Suprapubic skin (tissue), 4 donors: ENCODE results near the gene C1orf167. TPM values are rescaled to one million over a fixed set of nuclear protein-coding genes. Genes with fewer than 3 reads are reported as not detected.

Source experiments
- DNase-seq, 2 donors: peaks; one replicate each; pipeline ENCODE4 v3.0.0-alpha.2; 2019; ENCODE audit warnings: low spot score in 2 of 2
- H3K27ac ChIP-seq: fragments of 200-600 bp; sonication (generic); one replicate; pipeline ENCODE4 v1.5.1; 2019
- H3K27me3 ChIP-seq: fragments of 200-600 bp; sonication (generic); one replicate; pipeline ENCODE4 v1.5.1; 2019
- H3K36me3 ChIP-seq: fragments of 200-600 bp; sonication (generic); one replicate; pipeline ENCODE4 v1.5.1; 2019
- H3K4me1 ChIP-seq: fragments of 200-600 bp; sonication (generic); one replicate; pipeline ENCODE4 v1.5.1; 2019
- H3K4me3 ChIP-seq: fragments of 200-600 bp; sonication (generic); one replicate; pipeline ENCODE4 v1.5.1; 2019; ENCODE audit warnings: mild to moderate bottlenecking
- H3K9me3 ChIP-seq: fragments of 200-600 bp; sonication (generic); one replicate; pipeline ENCODE4 v1.5.1; 2019
- CTCF ChIP-seq, 2 donors: fragments of 200-600 bp in 1 of 2; fragments of 450-650 bp in 1 of 2; sonication (generic) in 1 of 2; IDR thresholded peaks; one replicate each; pipeline ENCODE4 v1.5.1; 2016 to 2019; ENCODE audit warnings: antibody characterized with exemption in 2 of 2, mild to moderate bottlenecking in 1 of 2, moderate library complexity in 1 of 2
- EP300 ChIP-seq: sonication (generic); formaldehyde crosslinking; IDR thresholded peaks from one replicate; pipeline ENCODE4 v1.6.1; 2017; ENCODE audit warnings: antibody characterized with exemption
- POLR2A ChIP-seq, 2 donors: fragments of 450-650 bp; IDR thresholded peaks; one replicate each; pipeline ENCODE4 v1.6.1; 2017; ENCODE audit warnings: antibody characterized with exemption in 2 of 2, mild to moderate bottlenecking in 2 of 2, moderate library complexity in 2 of 2
- POLR2AphosphoS5 ChIP-seq, 3 donors: sonication (generic); formaldehyde crosslinking; IDR thresholded peaks; one replicate each; pipeline ENCODE4 v1.6.1; 2017; ENCODE audit warnings: antibody characterized with exemption in 3 of 3
- WGBS: methylation state at CpG from one replicate; pipeline ENCODE4 v1.1.5; 2018; 5-methylcytosine and 5-hydroxymethylcytosine counted together
- total RNA-seq, 4 donors: library from RNA; depleted of rRNA; stranded (reverse); fragments of >200 nt; gene quantifications; one replicate each; pipeline ENCODE4 v1.1.0, GENCODE V29; 2016

Gene C1orf167
- total RNA-seq, 4 donors from 2014 or later = 1.1 to 6.1 TPM; not detected in 2

GRCh38 chr1:11769274-11769673 is 7.3 kb downstream of the C1orf167 start:
- TF ChIP-seq POLR2A (IDR thresholded peaks at IDR 0.05) = no peak
- TF ChIP-seq POLR2AphosphoS5 (IDR thresholded peaks at IDR 0.05) = no peak
- TF ChIP-seq EP300 = no peak
- TF ChIP-seq CTCF (IDR thresholded peaks at IDR 0.05) = no peak
- 78% methylated on average over 3 of the region's 4 CpGs for WGBS

GRCh38 chr1:11770011-11770410 is 8.0 kb downstream of the C1orf167 start:
- no peaks in the 10 kb centered on the region for H3K4me1 ChIP-seq
- H3K27me3 ChIP-seq = no peaks in the 10 kb centered on the region
- no peak for TF ChIP-seq POLR2A (IDR thresholded peaks at IDR 0.05)
- no peak for TF ChIP-seq EP300
- no peak for TF ChIP-seq CTCF (IDR thresholded peaks at IDR 0.05)
- TF ChIP-seq POLR2AphosphoS5 (IDR thresholded peaks at IDR 0.05) = no peak
- H3K4me3 ChIP-seq = no peak overlapping the region
- no peaks in the 10 kb centered on the region for H3K9me3 ChIP-seq
- no peaks in the 10 kb centered on the region for H3K36me3 ChIP-seq
- no peak overlapping the region for H3K27ac ChIP-seq
- DNase-seq = no peak

More at GRCh38 chr1:11769274-11769673, 7.3 kb downstream of the C1orf167 start:
- no peaks in the 10 kb centered on the region for H3K4me1 ChIP-seq
- H3K4me3 ChIP-seq = no peak overlapping the region
- no peaks in the 10 kb centered on the region for H3K27me3 ChIP-seq
- no peaks in the 10 kb centered on the region for H3K9me3 ChIP-seq
- no peak for DNase-seq
- no peaks in the 10 kb centered on the region for H3K36me3 ChIP-seq
- no peak overlapping the region for H3K27ac ChIP-seq

- no peaks in the 10 kb centered on the region for H3K4me1 ChIP-seq
- WGBS = 65% methylated on average over 7 of the region's 11 CpGs
- no peak for DNase-seq
- H3K9me3 ChIP-seq = no peaks in the 10 kb centered on the region
- H3K36me3 ChIP-seq = no peaks in the 10 kb centered on the region
- no peak overlapping the region for H3K27ac ChIP-seq
- H3K27me3 ChIP-seq = no peaks in the 10 kb centered on the region
- H3K4me3 ChIP-seq = no peak overlapping the region
- TF ChIP-seq POLR2A (IDR thresholded peaks at IDR 0.05) = no peak
- TF ChIP-seq CTCF (IDR thresholded peaks at IDR 0.05) = no peak
- TF ChIP-seq EP300 = no peak
- no peak for TF ChIP-seq POLR2AphosphoS5 (IDR thresholded peaks at IDR 0.05)
Observed at GRCh38 chr1:11771481-11772043, 9.6 kb downstream of the C1orf167 start.

- WGBS = 65% methylated on average over 5 of the region's 5 CpGs
- Histone ChIP-seq H3K36me3 (no peaks in the 10 kb centered on the region), H3K4me1 (no peaks in the 10 kb centered on the region), H3K27ac (no peak overlapping the region), H3K4me3 (no peak overlapping the region), H3K27me3 (no peaks in the 10 kb centered on the region), H3K9me3 (no peaks in the 10 kb centered on the region)
- TF ChIP-seq POLR2AphosphoS5 (IDR thresholded peaks at IDR 0.05) = no peak
- no peak for TF ChIP-seq EP300
- no peak for TF ChIP-seq CTCF (IDR thresholded peaks at IDR 0.05)
- TF ChIP-seq POLR2A (IDR thresholded peaks at IDR 0.05) = no peak
- no peak for DNase-seq
Observed at GRCh38 chr1:11772458-11772857, 10.5 kb downstream of the C1orf167 start.

- no peak for DNase-seq
- Histone ChIP-seq H3K4me3 (no peak overlapping the region), H3K27me3 (no peaks in the 10 kb centered on the region), H3K27ac (no peak overlapping the region), H3K9me3 (no peaks in the 10 kb centered on the region), H3K36me3 (no peaks in the 10 kb centered on the region), H3K4me1 (no peaks in the 10 kb centered on the region)
- WGBS = 91% methylated on average over 9 of the region's 9 CpGs
- TF ChIP-seq EP300 = no peak
- no peak for TF ChIP-seq CTCF (IDR thresholded peaks at IDR 0.05)
- no peak for TF ChIP-seq POLR2A (IDR thresholded peaks at IDR 0.05)
- TF ChIP-seq POLR2AphosphoS5 (IDR thresholded peaks at IDR 0.05) = no peak
Observed at GRCh38 chr1:11774753-11775152, 12.8 kb downstream of the C1orf167 start.
